Stimulated activated CD4-positive, alpha-beta T cell treated with anti-CD3 and anti-CD28 coated beads, Interleukin-2, amount 100 ng/mL, for 24 hours (primary cell): ENCODE results near the gene PLCB1.
"Not testable (repeated sequence)": the region's sequence is repeated elsewhere in the genome, so short reads cannot be mapped to it uniquely, and the experiment has no call there.

Source experiments
- DNase-seq, 2 donors: peaks; one replicate each; pipeline ENCODE4 v3.0.0-alpha.2; 2020

PLCB1 gene

GRCh38 chr20:8414586-8415274 is 282.7 kb downstream of the PLCB1 start:
- DNase-seq: no peak

- no peak for DNase-seq
These were observed 289.9 kb downstream of the PLCB1 start for GRCh38 chr20:8421981-8422380.

- DNase-seq: no peak
These were observed 291.4 kb downstream of the PLCB1 start for GRCh38 chr20:8423482-8423881.

GRCh38 chr20:8424010-8424409 is 291.9 kb downstream of the PLCB1 start:
- DNase-seq: no peak

- no peak for DNase-seq
These were observed 292.9 kb downstream of the PLCB1 start for GRCh38 chr20:8425016-8425415.

DNA sequence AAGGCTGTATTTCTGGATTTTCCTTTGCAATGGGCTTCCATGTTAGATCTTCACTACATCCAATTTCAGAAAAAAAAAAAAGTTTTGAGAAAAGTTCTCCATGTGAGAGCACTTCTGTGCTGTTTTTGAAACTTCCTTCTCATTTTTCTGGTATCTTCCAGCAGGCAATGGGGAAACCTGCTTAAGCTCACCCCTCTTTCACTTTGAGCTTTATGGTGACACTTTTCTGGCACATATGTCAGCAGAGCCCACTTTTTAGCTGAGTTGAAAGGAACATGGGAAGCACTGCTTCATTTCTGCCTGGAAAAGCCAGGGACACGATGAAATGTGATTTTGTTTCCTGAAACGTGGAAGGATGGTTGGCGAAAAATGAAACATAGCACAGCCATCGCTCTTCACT is 293.7 kb downstream of the PLCB1 start:
- no peak for DNase-seq

GRCh38 chr20:8427419-8428040 is 295.5 kb downstream of the PLCB1 start:
- DNase-seq: no peak

GRCh38 chr20:8428988-8429387 is 296.9 kb downstream of the PLCB1 start:
- no peak for DNase-seq

GRCh38 chr20:8431538-8432434 is 299.7 kb downstream of the PLCB1 start:
- DNase-seq: no peak

DNA sequence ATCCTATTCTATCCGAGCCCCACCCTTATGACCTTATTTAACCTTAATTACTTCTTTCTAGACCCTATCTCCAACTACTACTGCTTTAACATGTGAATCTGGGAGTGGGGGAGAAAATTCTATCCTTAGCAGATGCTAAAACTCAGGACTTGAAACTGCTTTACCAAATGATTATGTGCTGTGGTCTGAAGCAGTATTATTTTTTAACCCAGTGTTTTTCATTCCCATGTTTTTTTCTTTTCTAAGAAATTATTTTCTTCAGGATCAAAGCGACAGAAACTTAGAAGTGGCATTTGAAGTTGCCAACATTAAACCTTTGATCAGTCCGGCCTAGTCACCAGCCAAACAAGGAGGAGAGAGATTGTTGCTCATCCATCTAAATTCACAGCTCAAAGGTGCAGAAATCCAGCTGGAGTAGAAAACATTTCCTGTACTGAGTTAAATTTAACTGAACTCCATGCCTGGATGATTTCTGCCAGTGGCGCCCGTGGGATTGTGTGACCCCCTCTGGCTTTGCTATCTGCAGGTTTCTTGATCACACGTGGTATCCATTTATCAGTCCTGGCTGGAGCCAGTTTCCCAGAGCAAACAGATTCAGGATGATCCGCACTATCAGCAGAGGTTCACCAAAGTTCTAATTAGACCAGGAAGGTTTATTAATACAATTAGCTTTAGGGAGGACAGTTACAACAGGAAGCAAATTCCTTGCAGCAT is 300.5 kb downstream of the PLCB1 start:
- DNase-seq: no peak

DNA sequence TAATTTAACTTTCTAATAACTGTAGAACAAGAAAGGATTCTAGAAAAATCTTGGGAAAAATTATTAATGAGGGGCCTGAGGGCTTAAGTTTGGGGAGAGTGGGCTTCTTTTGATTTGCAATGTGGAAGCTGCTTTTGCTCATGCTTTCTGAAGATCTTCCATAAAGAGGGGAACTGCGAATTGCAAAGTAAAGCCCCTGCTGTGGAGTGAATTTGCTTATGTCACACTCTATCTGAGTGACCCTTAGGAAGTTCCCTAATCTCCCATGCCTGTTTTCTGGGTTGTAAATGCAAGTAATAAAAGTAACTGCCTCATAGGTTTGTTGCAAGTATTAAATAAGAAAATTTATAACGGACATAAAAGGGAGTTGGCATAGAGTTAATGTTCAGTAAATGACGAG is 301.2 kb downstream of the PLCB1 start:
- DNase-seq: no peak

DNA sequence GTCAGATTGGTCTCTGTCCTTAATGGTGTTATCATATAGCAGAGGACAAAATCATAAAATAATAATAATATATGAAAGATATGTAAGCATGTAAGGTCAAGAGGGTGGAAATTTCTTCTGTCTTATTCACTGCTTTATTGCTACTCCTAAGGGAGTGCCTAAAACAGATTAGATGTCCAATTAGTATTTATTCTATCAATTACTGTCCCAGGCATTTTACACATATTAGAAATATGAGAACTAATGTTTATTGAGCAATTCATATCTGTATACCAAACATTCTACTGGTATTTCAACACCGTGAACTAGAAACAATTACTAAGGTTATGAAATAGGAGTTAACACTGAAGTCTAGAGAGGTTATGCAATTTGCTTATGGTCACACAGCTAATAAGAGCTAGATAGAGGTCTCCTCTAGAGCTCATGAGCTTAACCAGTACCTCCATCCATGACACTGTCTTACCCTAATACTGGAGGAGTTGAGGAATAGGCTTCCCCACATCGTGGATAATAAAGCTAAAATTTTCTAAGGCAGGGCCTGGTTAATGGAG is 302.3 kb downstream of the PLCB1 start:
- no peak for DNase-seq

- no peak for DNase-seq
These were observed 303.4 kb downstream of the PLCB1 start for GRCh38 chr20:8435285-8436035.

DNA sequence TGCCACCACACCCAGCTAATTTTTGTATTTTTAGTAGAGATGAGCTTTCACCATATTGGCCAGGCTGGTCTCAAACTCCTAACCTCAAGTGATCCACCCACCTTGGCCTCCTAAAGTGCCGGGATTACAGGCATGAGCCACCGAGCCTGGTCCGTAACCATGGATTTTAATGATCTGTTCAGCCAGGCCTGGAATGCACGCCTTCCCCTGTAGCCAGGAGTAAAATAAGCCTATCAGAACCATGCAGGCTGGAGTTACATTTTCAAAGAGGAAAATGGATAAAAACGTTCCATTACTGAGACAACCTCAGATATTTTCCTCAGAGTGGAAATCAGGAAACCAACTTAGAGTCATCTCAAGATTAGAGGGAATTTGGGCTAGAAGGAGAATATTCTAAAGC is 304.9 kb downstream of the PLCB1 start:
- DNase-seq: not testable (repeated sequence)

DNA sequence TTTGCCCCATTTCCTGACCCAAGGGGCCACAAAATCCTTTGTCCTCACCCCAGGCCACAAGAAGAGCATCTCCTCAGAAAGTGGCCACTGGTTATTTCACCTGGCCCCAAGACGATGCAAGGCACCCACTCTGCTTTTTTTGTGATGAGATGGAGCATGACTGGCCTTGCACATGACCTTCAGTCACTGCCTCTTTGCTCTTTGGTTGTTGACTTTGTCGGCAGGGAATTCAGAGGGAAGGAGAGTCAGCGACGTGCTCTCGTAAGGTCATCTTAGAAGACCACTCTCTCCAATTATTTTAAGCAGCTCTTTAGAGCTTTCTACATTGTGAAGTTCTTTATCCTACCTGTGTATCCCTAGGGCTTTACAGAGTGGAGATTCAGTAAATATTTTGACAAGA is 306.7 kb downstream of the PLCB1 start:
- no peak for DNase-seq

GRCh38 chr20:8443464-8444072 is 311.5 kb downstream of the PLCB1 start:
- no peak for DNase-seq

- no peak for DNase-seq
These were observed 315.4 kb downstream of the PLCB1 start for GRCh38 chr20:8447262-8448120.

DNA sequence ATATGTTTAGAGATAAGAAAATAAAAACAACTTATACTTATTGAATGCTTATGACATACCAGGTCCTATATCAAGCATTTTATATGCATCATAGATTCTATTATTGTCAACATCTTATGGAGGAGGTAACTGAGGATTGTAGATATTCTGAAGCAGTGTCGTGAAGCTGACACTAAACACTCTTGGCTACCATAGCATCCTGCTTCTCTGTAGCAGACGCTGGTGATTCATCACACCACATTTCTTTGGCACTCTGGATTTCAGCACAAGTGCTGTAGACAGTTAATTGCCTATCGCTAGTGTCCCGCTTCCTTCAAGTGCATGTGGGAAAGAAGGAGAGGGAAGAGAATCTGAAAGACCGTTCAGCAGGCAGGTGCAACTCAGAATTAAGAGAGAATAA is 317.1 kb downstream of the PLCB1 start:
- DNase-seq: no peak

GRCh38 chr20:8454137-8454712 is 322.2 kb downstream of the PLCB1 start:
- DNase-seq: peak in 1 of 2 donors; percentile 21

GRCh38 chr20:8456765-8457164 is 324.7 kb downstream of the PLCB1 start:
- DNase-seq: no peak
